RWPE1 (cell line): ENCODE measurements around the gene HSP90AB1.

ENCODE experiments used
- CTCF ChIA-PET: fragments of 350-600 bp; sonication (Branson Sonifier 250); formaldehyde crosslinking; extraction: SDS; loops from one replicate; lab custom pipeline; 2021; lab: Yijun Ruan, JAX
- POLR2A ChIA-PET: fragments of 400-600 bp; formaldehyde crosslinking; extraction: SDS; loops from one replicate; lab custom pipeline; 2020; ENCODE audit warnings: antibody characterized with exemption; ENCODE audit not compliant: low non-redundant PET; lab: Yijun Ruan, JAX
- DNase-seq: peaks from one replicate; pipeline ENCODE4 v3.0.0; 2012; ENCODE audit warnings: low spot score
- H3K27ac ChIP-seq: fragments of 450-650 bp; 2 replicates; pipeline ENCODE4 v1.5.1; 2017
- CTCF ChIP-seq: fragments of 450-650 bp; conservative IDR thresholded peaks from 2 replicates; pipeline ENCODE4 v1.5.1; 2017; ENCODE audit warnings: low read depth, mild to moderate bottlenecking

HSP90AB1 gene

DNA sequence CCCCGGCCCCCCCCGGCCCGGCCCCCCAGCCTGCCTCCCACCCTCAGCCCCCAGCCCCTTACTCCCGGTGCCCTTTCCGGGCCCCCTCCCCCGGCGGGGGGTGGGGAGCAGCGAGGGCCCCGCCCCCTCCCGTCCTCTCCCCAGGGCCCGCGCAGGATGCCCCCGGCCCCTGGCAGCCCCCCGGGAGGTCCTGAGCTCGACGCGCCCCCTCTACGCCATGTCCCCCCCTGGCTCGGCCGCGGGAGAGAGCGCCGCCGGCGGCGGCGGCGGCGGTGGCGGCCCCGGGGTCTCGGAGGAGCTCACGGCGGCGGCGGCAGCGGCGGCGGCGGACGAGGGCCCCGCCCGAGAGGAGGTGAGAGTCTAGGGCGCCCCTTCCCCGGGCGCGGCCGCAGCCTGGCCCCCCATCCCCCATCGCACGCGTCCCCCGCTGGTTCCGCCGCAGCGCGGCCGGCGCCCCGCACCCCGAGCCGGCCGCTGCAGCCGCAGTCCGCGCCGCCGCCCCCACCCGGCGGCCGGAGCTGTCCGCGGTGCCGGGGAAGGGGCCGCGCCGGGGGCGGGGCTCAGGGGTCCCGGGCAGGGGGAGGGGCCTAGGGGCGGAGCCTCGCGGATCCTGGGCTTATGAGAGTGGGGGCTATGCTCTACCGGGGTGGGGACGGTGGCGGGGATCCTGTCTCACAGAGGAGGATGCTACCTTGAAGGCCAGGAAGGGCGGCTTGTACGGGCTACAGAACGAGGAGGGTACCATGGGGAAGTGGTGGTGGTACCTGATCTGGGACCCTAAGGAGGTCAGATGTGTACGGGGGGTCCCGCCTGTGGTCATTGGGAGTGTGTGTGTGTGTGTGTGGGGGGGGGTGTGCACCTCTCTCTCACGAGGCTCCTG lies 23.9 kb downstream of the HSP90AB1 start:
- POLR2A ChIA-PET: no interaction called here
- no peak for DNase-seq
- H3K27ac ChIP-seq: no peak overlapping the region
- CTCF ChIA-PET: interaction anchor here (0.5 to 2.3 kb wide), 5 partner anchors 23 to 190 kb away, joined by 3 to 7 read pairs (median 5); partner anchors contain the start of gene AARS2
- no peak for TF ChIP-seq CTCF

GRCh38 chr6:44271406-44271723 lies 24.5 kb downstream of the HSP90AB1 start:
- no peak overlapping the region for H3K27ac ChIP-seq
- no peak for DNase-seq
- POLR2A ChIA-PET: no interaction called here
- no peak for TF ChIP-seq CTCF
- CTCF ChIA-PET: interaction anchor here (1.2 to 2.3 kb wide), 2 partner anchors 24 to 41 kb away, joined by 5 to 7 read pairs; partner anchors contain the start of gene AARS2

DNA sequence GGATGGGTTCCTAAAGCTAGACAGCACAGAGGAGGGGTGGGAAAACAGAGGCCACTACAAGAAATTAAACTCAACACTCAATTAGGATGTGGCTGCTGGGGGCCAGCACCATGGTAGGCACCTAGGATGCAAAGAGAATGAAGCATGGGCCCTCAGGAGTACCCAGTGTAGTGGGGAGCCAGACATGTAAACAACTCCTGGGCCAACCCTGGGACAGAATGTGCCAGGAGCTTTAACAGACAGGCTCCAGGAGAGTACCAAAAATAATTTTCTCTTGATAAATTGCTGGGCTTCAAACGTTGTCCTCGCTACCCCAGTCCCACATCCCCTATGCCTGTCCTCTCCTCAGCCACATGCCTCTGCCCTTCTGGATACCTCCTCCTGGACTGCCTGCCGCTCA lies 25.0 kb downstream of the HSP90AB1 start:
- TF ChIP-seq CTCF: no peak
- no peak overlapping the region for H3K27ac ChIP-seq
- CTCF ChIA-PET: no interaction called here
- no peak for DNase-seq
- POLR2A ChIA-PET: no interaction called here

DNA sequence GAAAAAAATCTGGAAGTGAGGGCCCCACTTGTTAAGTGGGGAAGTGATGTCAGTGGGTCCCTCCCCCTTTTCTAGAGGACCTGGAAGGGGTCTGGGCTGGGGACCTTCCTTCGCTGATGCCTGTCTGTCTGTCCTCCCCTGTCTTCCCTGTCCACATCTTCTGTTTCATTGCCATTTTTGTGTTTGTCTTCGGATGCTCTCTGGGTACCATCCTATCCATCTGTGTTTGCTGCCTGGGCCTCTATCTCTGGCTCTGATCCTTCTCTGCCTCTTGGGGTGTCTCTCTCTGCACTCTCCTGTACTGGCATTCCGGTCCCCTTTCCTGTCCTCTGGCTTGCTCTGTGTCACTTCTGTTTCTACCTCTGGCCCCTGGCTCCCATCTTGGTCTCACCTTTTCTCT lies 25.6 kb downstream of the HSP90AB1 start:
- POLR2A ChIA-PET: no interaction called here
- no peak for TF ChIP-seq CTCF
- no peak for DNase-seq
- CTCF ChIA-PET: no interaction called here
- H3K27ac ChIP-seq: no peak overlapping the region

- no peak for TF ChIP-seq CTCF
- ChIA-PET POLR2A (interaction anchor here (0.6 kb wide), 1 partner anchor 626 kb away, joined by 4 read pairs; no protein-coding TSS in a partner anchor), CTCF (interaction anchor here (0.5 to 0.6 kb wide), 2 partner anchors 16 to 17 kb away, joined by 3 to 4 read pairs; no protein-coding TSS in a partner anchor)
- H3K27ac ChIP-seq: no peak overlapping the region
- DNase-seq: no peak
These were observed 26.2 kb downstream of the HSP90AB1 start for GRCh38 chr6:44272999-44273566.

- ChIA-PET CTCF (interaction anchor here (0.5 to 0.6 kb wide), 2 partner anchors 15 to 17 kb away, joined by 3 to 4 read pairs; no protein-coding TSS in a partner anchor), POLR2A (interaction anchor here (0.6 kb wide), 1 partner anchor 627 kb away, joined by 4 read pairs; no protein-coding TSS in a partner anchor)
- no peak for TF ChIP-seq CTCF
- no peak for DNase-seq
- no peak overlapping the region for H3K27ac ChIP-seq
These were observed 26.7 kb downstream of the HSP90AB1 start for GRCh38 chr6:44273617-44274016.
